ENCODE measurements around the gene ZNF684.

Gene ZNF684

DNA sequence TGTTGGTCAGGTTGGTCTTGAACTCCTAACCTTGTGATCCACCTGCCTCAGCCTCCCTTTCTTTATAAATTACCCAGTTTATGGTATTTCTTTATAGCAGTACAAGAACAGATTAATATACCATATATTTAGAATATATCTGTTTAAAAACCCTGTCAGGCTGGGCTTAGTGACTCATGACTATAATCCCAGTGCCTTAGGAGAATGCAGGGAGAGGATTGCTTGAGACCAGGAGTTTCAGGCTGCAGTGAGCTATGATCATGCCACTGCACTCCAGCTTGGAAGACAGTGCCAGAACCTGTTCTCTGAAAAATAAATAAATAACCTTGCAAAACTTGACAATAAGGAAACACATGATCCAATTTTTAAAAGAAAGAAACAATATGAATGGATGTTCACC lies 43.9 kb downstream of the ZNF684 start:
- no peak for DNase-seq

DNA sequence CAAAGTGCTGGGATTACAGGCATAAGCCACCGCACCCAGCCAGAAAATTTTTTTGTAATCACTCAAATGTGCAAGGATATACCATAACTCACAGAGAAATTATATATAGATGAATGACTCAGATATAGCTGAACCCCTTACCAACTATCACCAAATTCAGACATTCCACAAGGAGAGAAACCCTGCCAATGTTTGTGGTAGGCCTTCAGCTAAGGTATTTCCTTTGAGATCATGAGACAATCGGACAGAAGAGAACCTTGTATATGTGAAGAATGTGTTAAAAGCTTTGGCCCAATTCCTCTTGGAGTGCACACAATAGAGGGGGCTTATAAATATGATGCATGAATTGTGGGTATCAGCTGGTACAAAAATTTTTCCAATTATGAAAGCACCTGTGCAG lies 50.7 kb downstream of the ZNF684 start:
- DNase-seq, result no peak

DNA sequence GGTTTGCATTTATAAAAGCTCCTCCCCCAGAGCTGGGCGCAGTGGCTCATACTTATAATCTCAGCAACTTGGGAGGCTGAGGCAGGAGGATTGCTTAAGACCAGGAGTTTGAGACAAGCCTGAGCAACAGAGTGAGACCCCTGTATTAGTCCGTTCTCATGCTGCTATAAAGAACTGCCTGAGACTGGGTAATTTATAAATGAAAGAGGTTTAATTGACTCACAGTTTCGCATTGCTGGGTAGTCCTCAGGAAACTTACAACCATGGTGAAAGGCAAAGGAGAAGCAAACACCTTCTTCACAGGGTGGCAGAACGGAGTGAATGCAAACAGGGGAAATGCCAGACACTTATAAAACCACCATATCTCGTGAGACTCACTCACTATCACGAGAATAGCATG lies 52.5 kb downstream of the ZNF684 start:
- no peak for DNase-seq

DNA sequence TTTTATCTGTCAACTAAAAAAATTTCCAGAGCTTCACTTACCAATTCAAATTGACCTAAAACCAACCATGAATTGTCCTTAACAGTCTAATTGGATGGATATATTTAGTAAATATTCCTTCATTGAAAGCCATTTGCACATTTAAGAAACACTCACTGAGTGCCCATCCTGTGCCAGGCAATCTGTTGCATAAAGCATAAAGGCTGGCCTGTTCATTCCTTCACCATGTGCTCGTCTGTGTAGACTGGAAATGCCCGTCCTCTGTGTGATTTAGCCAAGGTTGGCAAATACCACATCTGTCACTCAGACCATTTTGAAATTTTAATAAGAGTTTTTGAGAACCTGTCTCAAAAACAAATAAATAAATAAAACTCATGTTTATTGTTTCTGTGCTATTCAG lies 57.1 kb downstream of the ZNF684 start:
- no peak for DNase-seq

DNA sequence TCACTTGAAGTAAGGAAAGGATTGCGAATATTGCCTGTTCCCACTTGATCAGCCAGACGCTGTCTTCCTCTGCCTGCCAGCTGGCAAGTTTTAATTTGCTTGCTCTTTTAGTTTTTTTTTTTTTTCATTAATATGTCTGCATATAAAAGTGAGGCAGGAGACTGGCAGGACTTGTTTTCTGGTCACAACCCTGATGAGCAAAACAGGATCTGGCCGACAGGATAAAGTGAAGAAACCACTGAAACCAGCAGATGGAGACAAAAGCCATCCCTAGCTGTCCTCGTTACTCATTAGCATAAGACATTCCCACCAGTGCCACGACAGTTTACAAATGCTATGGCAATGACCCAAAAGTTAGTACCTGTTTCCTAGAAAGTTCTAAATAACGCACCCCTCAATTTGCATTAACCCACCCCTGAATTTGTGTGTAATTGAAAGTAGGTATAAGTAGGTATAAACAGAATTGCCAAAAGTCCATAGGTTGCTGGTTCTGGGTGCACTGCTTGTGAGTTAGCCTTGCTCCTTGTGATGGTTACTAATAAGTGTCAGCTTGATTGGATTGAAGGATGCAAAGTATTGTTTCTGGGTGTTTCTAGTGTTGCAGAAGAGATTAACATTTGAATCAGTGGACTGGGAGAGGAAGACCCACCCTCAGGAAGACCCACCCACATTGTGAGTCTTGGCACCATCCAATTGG lies 60.8 kb downstream of the ZNF684 start:
- peak; percentile 63 to 78 for DNase-seq

DNA sequence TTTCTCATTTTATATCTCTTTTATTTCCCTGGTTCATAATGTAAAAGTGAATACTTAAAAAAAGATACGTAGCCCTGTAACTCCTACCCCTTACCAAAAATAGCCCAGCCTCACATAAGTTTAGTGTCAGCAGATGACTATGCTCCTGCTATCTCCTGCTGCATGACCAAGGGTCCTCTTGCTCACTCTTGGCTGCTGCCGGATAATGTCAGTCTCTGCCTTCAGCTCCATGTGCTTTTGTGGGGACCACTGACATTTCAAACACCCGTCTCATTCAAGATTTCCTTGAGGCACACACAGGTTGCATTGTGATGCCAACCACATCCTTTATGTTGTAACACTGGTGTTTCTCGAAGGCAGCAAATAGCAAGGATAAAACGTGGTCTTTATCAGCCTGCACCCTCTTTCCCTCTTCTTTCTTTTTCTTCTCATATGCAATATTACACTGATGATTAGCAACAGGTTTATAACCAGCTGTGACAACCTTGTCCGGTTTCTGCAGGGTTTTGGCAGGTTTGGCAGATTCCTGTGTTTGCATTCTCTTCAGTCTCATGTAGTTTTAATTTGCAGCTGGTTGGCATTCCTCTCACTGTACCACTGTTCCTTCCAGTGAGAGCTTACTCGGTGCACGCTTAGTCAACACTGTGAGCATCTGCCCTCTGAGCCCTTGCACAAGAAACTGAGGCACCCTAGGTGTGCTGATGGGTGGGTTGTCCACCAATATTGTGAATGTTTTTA lies 62.2 kb downstream of the ZNF684 start:
- DNase-seq, result peak in 1 of 2 experiments; percentile 10

DNA sequence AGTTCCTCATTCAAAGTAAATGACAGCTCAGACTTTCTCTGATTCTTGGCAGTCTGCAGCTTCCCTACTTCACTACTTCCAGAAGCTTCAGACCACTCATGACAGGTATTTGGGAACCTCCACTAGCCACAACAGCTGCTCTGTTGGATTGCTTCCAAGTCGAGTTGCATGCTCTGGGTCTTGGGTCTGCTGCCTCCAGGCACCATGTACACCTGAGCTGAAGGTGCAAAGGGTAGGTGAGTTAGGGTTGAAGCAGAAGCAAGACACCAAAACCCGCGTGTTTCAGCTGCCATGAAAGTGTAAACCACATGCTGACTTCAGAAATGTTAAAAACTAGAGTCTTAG lies 62.7 kb downstream of the ZNF684 start:
- DNase-seq, result no peak

DNA sequence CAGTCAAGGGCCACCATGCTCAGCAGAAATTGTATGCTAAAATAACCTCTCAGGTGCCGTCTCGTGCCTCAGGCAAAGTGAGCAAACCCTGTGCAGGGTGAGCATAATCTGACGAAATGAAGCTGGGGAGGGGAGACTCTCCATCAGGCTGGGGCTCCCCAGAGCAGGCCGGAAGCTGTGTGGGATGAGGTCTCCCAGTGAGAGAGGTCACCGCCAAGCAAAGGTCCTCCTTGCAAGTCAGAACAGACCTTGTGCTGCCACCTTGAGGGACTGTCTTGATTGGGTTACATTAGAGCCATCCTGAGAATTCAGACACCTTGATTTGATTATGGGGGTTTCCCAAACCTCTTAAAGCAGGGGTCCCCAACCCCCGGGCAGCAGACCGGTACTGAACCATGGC lies 64.2 kb downstream of the ZNF684 start:
- DNase-seq, result no peak

Measured in Kasumi-1 (cell line).